WTC11 (cell line): ENCODE data around the gene SLC44A1. TPM values are rescaled to one million over a fixed set of nuclear protein-coding genes. Genes with fewer than 3 reads are reported as not detected.

Experiments
- ATAC-seq: fragments of 200-7000 bp; cut with Tn5 transposase; 2 replicates; pipeline ENCODE4 v1.10.0; 2021; ENCODE audit warnings: mild to moderate bottlenecking, moderate library complexity
- CTCF ChIA-PET: fragments of 300-600 bp; sonication (Branson Sonifier 250); formaldehyde crosslinking; loops from one replicate; lab custom pipeline; 2021; ENCODE audit warnings: antibody characterized with exemption; lab: Charles Lee
- POLR2A ChIA-PET: fragments of 350-600 bp; sonication (Branson Sonifier 250); formaldehyde crosslinking; loops from one replicate; lab custom pipeline; 2021; ENCODE audit warnings: antibody characterized with exemption; lab: Charles Lee
- DNase-seq: peaks from one replicate; pipeline ENCODE4 v3.0.0; 2021; ENCODE audit warnings: low spot score
- H3K27ac Mint-ChIP-seq: 2 replicates; pipeline ENCODE4 v1.8.0; 2021; ENCODE audit warnings: mixed read lengths
- H3K27me3 Mint-ChIP-seq: 2 replicates; pipeline ENCODE4 v1.8.0; 2021; ENCODE audit warnings: low read depth, mild to moderate bottlenecking, moderate library complexity, mixed read lengths
- H3K36me3 Mint-ChIP-seq: 2 replicates; pipeline ENCODE4 v1.8.0; 2021; ENCODE audit warnings: mixed read lengths
- H3K4me1 Mint-ChIP-seq: 2 replicates; pipeline ENCODE4 v1.8.0; 2022; ENCODE audit warnings: mixed read lengths
- H3K4me3 Mint-ChIP-seq: 2 replicates; pipeline ENCODE4 v1.8.0; 2021; ENCODE audit warnings: mild to moderate bottlenecking, moderate library complexity, mixed read lengths
- H3K9me3 Mint-ChIP-seq: 2 replicates; pipeline ENCODE4 v1.8.0; 2021; ENCODE audit warnings: mixed read lengths
- ESRRA ChIP-seq: sonication (generic); formaldehyde crosslinking; IDR thresholded peaks from 2 replicates; pipeline ENCODE4 v1.8.1; 2022; ENCODE audit warnings: mild to moderate bottlenecking, missing genetic modification reagents, borderline replicate concordance
- NR1H2 ChIP-seq: sonication (generic); formaldehyde crosslinking; IDR thresholded peaks from 2 replicates; pipeline ENCODE4 v1.9.0; 2021; ENCODE audit warnings: mild to moderate bottlenecking, moderate library complexity, missing genetic modification reagents
- NR3C1 ChIP-seq: sonication (generic); formaldehyde crosslinking; conservative IDR thresholded peaks from 2 replicates; pipeline ENCODE4 v1.8.1; 2023; ENCODE audit warnings: low read depth, mild to moderate bottlenecking, missing genetic modification reagents
- RORB ChIP-seq: fragments of 250-450 bp; sonication (Bioruptor Pico); IDR thresholded peaks from 2 replicates; pipeline ENCODE4 v1.9.0; 2021; ENCODE audit warnings: mild to moderate bottlenecking
- ZNF121 ChIP-seq: sonication (generic); formaldehyde crosslinking; IDR thresholded peaks from 2 replicates; pipeline ENCODE4 v1.8.0; 2023; ENCODE audit warnings: missing genetic modification reagents
- ZNF138 ChIP-seq: sonication (generic); formaldehyde crosslinking; conservative IDR thresholded peaks from 2 replicates; pipeline ENCODE4 v1.8.1; 2022; ENCODE audit warnings: mild to moderate bottlenecking, moderate library complexity, missing genetic modification reagents
- ZNF317 ChIP-seq: sonication (generic); formaldehyde crosslinking; IDR thresholded peaks from 2 replicates; pipeline ENCODE4 v1.8.1; 2023; ENCODE audit warnings: low read depth, mild to moderate bottlenecking, moderate library complexity, missing genetic modification reagents, borderline replicate concordance
- total RNA-seq: library from RNA; stranded (reverse); gene quantifications from 3 replicates; pipeline ENCODE4 v1.2.3, GENCODE V29; 2021
- TF ChIP-seq, protein P1 (sequence below): fragments of 250-450 bp; sonication (Bioruptor Pico); IDR thresholded peaks from 2 replicates; pipeline ENCODE4 v1.8.0; 2021; ENCODE audit warnings: mild to moderate bottlenecking

SLC44A1 gene
- total RNA-seq, 1 experiment from 2014 or later: 48.9 TPM

DNA sequence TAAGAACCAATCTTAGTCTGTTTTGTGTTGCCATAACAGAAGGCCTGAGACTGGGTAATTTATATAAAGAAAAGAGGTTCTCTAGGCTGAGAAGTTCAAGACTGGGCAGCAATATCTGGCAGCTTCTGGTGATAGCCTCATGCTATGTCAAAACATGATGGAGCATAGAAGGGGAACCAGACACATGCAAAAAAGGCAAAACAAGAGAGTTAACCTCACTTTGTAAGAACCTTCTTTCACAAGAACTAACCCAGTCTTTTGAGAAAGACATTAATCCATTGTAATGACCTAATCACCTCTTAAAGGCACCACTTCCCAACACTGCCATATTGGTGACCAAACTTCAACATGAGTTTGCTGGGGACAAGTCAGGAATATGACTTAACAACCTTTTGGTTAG is 240.7 kb downstream of the SLC44A1 start:
- DNase-seq: no peak
- no peak for ATAC-seq
- TF ChIP-seq NR3C1 (CRISPR knock-in tag) (no peak), ZNF121 (CRISPR knock-in tag) (no peak), ZNF317 (no peak), ESRRA (CRISPR knock-in tag) (no peak), ZNF138 (CRISPR knock-in tag) (no peak), RORB (CRISPR knock-in tag) (no peak), NR1H2 (no peak)
- TF ChIP-seq, protein P1, sequence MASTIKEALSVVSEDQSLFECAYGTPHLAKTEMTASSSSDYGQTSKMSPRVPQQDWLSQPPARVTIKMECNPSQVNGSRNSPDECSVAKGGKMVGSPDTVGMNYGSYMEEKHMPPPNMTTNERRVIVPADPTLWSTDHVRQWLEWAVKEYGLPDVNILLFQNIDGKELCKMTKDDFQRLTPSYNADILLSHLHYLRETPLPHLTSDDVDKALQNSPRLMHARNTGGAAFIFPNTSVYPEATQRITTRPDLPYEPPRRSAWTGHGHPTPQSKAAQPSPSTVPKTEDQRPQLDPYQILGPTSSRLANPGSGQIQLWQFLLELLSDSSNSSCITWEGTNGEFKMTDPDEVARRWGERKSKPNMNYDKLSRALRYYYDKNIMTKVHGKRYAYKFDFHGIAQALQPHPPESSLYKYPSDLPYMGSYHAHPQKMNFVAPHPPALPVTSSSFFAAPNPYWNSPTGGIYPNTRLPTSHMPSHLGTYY (CRISPR knock-in tag): no peak
- ChIA-PET CTCF (interaction anchor here (0.7 kb wide), 1 partner anchor 309 kb away, joined by 3 read pairs; no protein-coding TSS in a partner anchor), POLR2A (no interaction called here)
- Mint-ChIP-seq H3K27ac (no peak overlapping the region), H3K27me3 (no peaks in the 10 kb centered on the region), H3K4me1 (no peaks in the 10 kb centered on the region), H3K9me3 (peaks cover 7% of the 10 kb centered on the region), H3K4me3 (no peak overlapping the region), H3K36me3 (peaks cover 19% of the 10 kb centered on the region)

Other genes starting within 250 kb of the SLC44A1 start
- 4.5 to 5.3 TPM (median 4.6 TPM) in 3 replicates for gene FSD1L, start 203.4 kb downstream of the SLC44A1 start, total RNA-seq